ENCODE data around the gene IL21R.

The IL21R gene

GRCh38 chr16:27470567-27471431 is 68.8 kb downstream of the IL21R start:
- Histone ChIP-seq H3K9me3 (ENCODE audit: control insufficient read depth, insufficient read depth, low read depth, low read length) (no peaks in the 10 kb centered on the region), H3K27ac (ENCODE audit: extremely low read depth, low read depth, low read length) (no peak overlapping the region), H3K4me1 (ENCODE audit: control insufficient read depth, insufficient read depth, low read length) (no peaks in the 10 kb centered on the region), H3K36me3 (ENCODE audit: control insufficient read depth in 2 of 2, insufficient read depth in 1 of 2, low read length in 2 of 2) (peaks cover 12 to 99% of the 10 kb centered on the region in 2 experiments; a peak in 2 of 3 replicates), H3K4me3 (ENCODE audit: low read depth, low read length) (no peak overlapping the region)
- POLR2A ChIA-PET, result no interaction called here
- TF ChIP-seq PRDM6 (tag by site-specific recombination; IDR thresholded peaks at IDR 0.05), result no peak
- no peak for TF ChIP-seq ZNF426 (tag by site-specific recombination; IDR thresholded peaks at IDR 0.05)
- no peak for TF ChIP-seq ZBTB44 (tag by site-specific recombination; IDR thresholded peaks at IDR 0.05)
- TF ChIP-seq ZNF350 (tag by site-specific recombination; IDR thresholded peaks at IDR 0.05), result no peak
- no peak for TF ChIP-seq ZNF548 (tag by site-specific recombination; IDR thresholded peaks at IDR 0.05)
- TF ChIP-seq ZNF280C (tag by site-specific recombination; IDR thresholded peaks at IDR 0.05), result no peak
- no peak for TF ChIP-seq ZNF37A (tag by site-specific recombination; IDR thresholded peaks at IDR 0.05)
- TF ChIP-seq INSM2 (tag by site-specific recombination; IDR thresholded peaks at IDR 0.05), result no peak
- no peak for TF ChIP-seq ZNF571 (tag by site-specific recombination; IDR thresholded peaks at IDR 0.05)
- TF ChIP-seq TCF7L2 (IDR thresholded peaks at IDR 0.05; ENCODE audit: borderline replicate concordance, low read depth, low read length), result no peak
- no peak for TF ChIP-seq ZNF341 (tag by site-specific recombination; IDR thresholded peaks at IDR 0.05; ENCODE audit: low read depth)
- no peak for TF ChIP-seq ZBTB48 (tag by site-specific recombination; IDR thresholded peaks at IDR 0.05)
- no peak for TF ChIP-seq ZNF555 (tag by site-specific recombination; conservative IDR thresholded peaks at IDR 0.05)
- TF ChIP-seq ZNF626 (tag by site-specific recombination; IDR thresholded peaks at IDR 0.05), result no peak
- TF ChIP-seq ZNF280D (tag by site-specific recombination; IDR thresholded peaks at IDR 0.05), result no peak
- no peak for TF ChIP-seq OSR2 (tag by site-specific recombination; IDR thresholded peaks at IDR 0.05)
- no peak for TF ChIP-seq ZNF140 (tag by site-specific recombination; IDR thresholded peaks at IDR 0.05)
- no peak for TF ChIP-seq YY2 (tag by site-specific recombination; IDR thresholded peaks at IDR 0.05)
- no peak for TF ChIP-seq ZNF623 (tag by site-specific recombination; IDR thresholded peaks at IDR 0.05)
- CTCF ChIA-PET, result no interaction called here

All from HEK293 (cell line).